H1 (cell line): Measurements from ENCODE around the gene TTYH2. TPM values are rescaled to one million over a fixed set of nuclear protein-coding genes. Genes with fewer than 3 reads are reported as not detected.
"Not testable (repeated sequence)": the region's sequence is repeated elsewhere in the genome, so short reads cannot be mapped to it uniquely, and the experiment has no call there.

Source experiments
- CTCF ChIA-PET: fragments of 300-600 bp; sonication (Branson Sonifier 250); formaldehyde crosslinking; loops from one replicate; lab custom pipeline; 2021; ENCODE audit not compliant: partially characterized antibody; lab: Charles Lee
- POLR2A ChIA-PET: fragments of 300-600 bp; sonication (Branson Sonifier 250); formaldehyde crosslinking; loops from one replicate; lab custom pipeline; 2021; ENCODE audit warnings: inconsistent platforms; ENCODE audit not compliant: partially characterized antibody; lab: Charles Lee
- DNase-seq, 2 experiments: peaks; one replicate each; pipeline versions ENCODE4 v3.0.0 to v3.0.0-alpha.2; 2010 to 2022; ENCODE audit warnings: low spot score in 2 of 2, low read depth in 1 of 2, mixed read lengths in 1 of 2
- FAIRE-seq: peaks from 2 replicates; lab custom pipeline; 2011; peaks lifted over from hg19 to GRCh38; lab: Jason Lieb, UNC
- H2AFZ ChIP-seq: 2 replicates; pipeline ENCODE4 v1.8.1; 2012; ENCODE audit warnings: low read length, inconsistent platforms
- H2AK5ac ChIP-seq: 2 replicates; pipeline ENCODE4 v1.6.1; 2013; ENCODE audit warnings: low read depth, low read length
- H2BK120ac ChIP-seq: replicated peaks from 2 replicates; pipeline ENCODE3; 2013; ENCODE audit warnings: low read depth, low read length, inconsistent platforms
- H2BK12ac ChIP-seq: 2 replicates; pipeline ENCODE4 v1.6.1; 2013; ENCODE audit warnings: low read depth, low read length
- H2BK15ac ChIP-seq: 2 replicates; pipeline ENCODE4 v1.6.1; 2013; ENCODE audit warnings: low read length
- H2BK20ac ChIP-seq: 2 replicates; pipeline ENCODE4 v1.6.1; 2013; ENCODE audit warnings: low read length
- H2BK5ac ChIP-seq: 2 replicates; pipeline ENCODE4 v1.6.1; 2013; ENCODE audit warnings: low read depth, low read length
- H3K14ac ChIP-seq: 2 replicates; pipeline ENCODE4 v1.6.1; 2013; ENCODE audit warnings: inconsistent platforms; ENCODE audit not compliant: insufficient read length
- H3K18ac ChIP-seq: 2 replicates; pipeline ENCODE4 v1.6.1; 2013; ENCODE audit warnings: low read length; ENCODE audit errors: extremely low read depth
- H3K23ac ChIP-seq: 2 replicates; pipeline ENCODE4 v1.6.1; 2013; ENCODE audit warnings: inconsistent platforms; ENCODE audit not compliant: insufficient read length
- H3K23me2 ChIP-seq: 2 replicates; pipeline ENCODE4 v1.6.1; 2013; ENCODE audit warnings: low read depth, low read length
- H3K27ac ChIP-seq: 2 replicates; pipeline ENCODE4 v1.6.1; 2011; ENCODE audit warnings: low read depth, low read length, inconsistent platforms
- H3K27me3 ChIP-seq, 4 experiments: replicated peaks in 1 of 4; 1 replicate in 1 of 4; 2 replicates in 3 of 4; pipeline versions ENCODE4 v1.6.1 to v1.8.1; 2011 to 2013; ENCODE audit warnings: low read length in 3 of 4, mild to moderate bottlenecking in 3 of 4, inconsistent platforms in 2 of 4, mixed read lengths in 2 of 4, moderate library complexity in 1 of 4; ENCODE audit not compliant: control insufficient read depth in 3 of 4, insufficient read depth in 3 of 4; ENCODE audit errors: extremely low read depth in 1 of 4
- H3K36me3 ChIP-seq, 4 experiments: 2 replicates each; pipeline versions ENCODE4 v1.6.1 to v1.8.1; 2011 to 2013; ENCODE audit warnings: mild to moderate bottlenecking in 4 of 4, low read length in 3 of 4, moderate library complexity in 2 of 4, control low read depth in 1 of 4, inconsistent platforms in 1 of 4; ENCODE audit not compliant: insufficient read depth in 4 of 4, control insufficient read depth in 2 of 4
- H3K4ac ChIP-seq: replicated peaks from 2 replicates; pipeline ENCODE3; 2013; ENCODE audit warnings: low read length, low read depth, mixed read lengths, inconsistent platforms; ENCODE audit not compliant: insufficient read length
- H3K4me1 ChIP-seq, 4 experiments: replicated peaks in 1 of 4; 1 replicate in 1 of 4; 2 replicates in 3 of 4; pipeline versions ENCODE4 v1.6.1 to v1.8.1; 2011 to 2013; ENCODE audit warnings: low read length in 3 of 4, inconsistent platforms in 2 of 4, mixed read lengths in 1 of 4; ENCODE audit not compliant: insufficient read depth in 4 of 4, control insufficient read depth in 3 of 4
- H3K4me2 ChIP-seq, 2 experiments: 2 replicates each; pipeline versions ENCODE4 v1.6.1 to v1.8.1; 2011 to 2013; ENCODE audit warnings: low read depth in 2 of 2, low read length in 2 of 2, control low read depth in 1 of 2, inconsistent platforms in 1 of 2, mild to moderate bottlenecking in 1 of 2; ENCODE audit not compliant: insufficient read depth in 1 of 2
- H3K4me3 ChIP-seq, 4 experiments: fragments of 200-600, 300-600 bp in 1 of 4; sonication (generic), shearing (Covaris generic), sonication (Bioruptor Twin) in 1 of 4; 2 replicates each; pipeline versions ENCODE4 v1.5.1 to v1.8.1; 2011 to 2016; ENCODE audit warnings: low read length in 4 of 4, low read depth in 3 of 4, control low read depth in 2 of 4, inconsistent platforms in 2 of 4, mild to moderate bottlenecking in 2 of 4, mixed read lengths in 1 of 4, moderate library complexity in 1 of 4; ENCODE audit not compliant: insufficient read depth in 2 of 4; ENCODE audit errors: extremely low read depth in 1 of 4
- H3K56ac ChIP-seq: replicated peaks from 2 replicates; pipeline ENCODE3; 2013; ENCODE audit warnings: low read depth, mild to moderate bottlenecking, mixed read lengths, low read length, inconsistent platforms; ENCODE audit not compliant: insufficient read length
- H3K79me1 ChIP-seq: 2 replicates; pipeline ENCODE4 v1.6.1; 2013; ENCODE audit warnings: low read depth, low read length, control low read depth
- H3K79me2 ChIP-seq, 2 experiments: 2 replicates each; pipeline versions ENCODE4 v1.6.1 to v1.8.1; 2012 to 2013; ENCODE audit warnings: low read length in 2 of 2, mild to moderate bottlenecking in 2 of 2, inconsistent platforms in 1 of 2; ENCODE audit not compliant: insufficient read depth in 2 of 2, control insufficient read depth in 1 of 2
- H3K9ac ChIP-seq, 4 experiments: replicated peaks in 1 of 4; 1 replicate in 1 of 4; 2 replicates in 3 of 4; pipeline versions ENCODE4 v1.6.1 to v1.8.1; 2011 to 2013; ENCODE audit warnings: low read depth in 3 of 4, low read length in 3 of 4, control low read depth in 2 of 4, mild to moderate bottlenecking in 2 of 4, moderate library complexity in 2 of 4, inconsistent platforms in 1 of 4; ENCODE audit errors: extremely low read depth in 1 of 4
- H3K9me3 ChIP-seq, 2 experiments: 2 replicates each; pipeline versions ENCODE4 v1.6.1 to v1.8.1; 2012 to 2013; ENCODE audit warnings: mild to moderate bottlenecking in 2 of 2, moderate library complexity in 2 of 2, control low read depth in 1 of 2, inconsistent platforms in 1 of 2, low read depth in 1 of 2, low read length in 1 of 2, mixed read lengths in 1 of 2; ENCODE audit not compliant: insufficient read depth in 2 of 2
- H4K20me1 ChIP-seq, 2 experiments: replicated peaks in 1 of 2; 2 replicates each; pipeline versions ENCODE3 to v1.8.1; 2011 to 2013; ENCODE audit warnings: inconsistent platforms in 2 of 2, low read length in 2 of 2, mild to moderate bottlenecking in 1 of 2; ENCODE audit not compliant: insufficient read depth in 2 of 2, control insufficient read depth in 1 of 2
- H4K5ac ChIP-seq: 2 replicates; pipeline ENCODE4 v1.6.1; 2013; ENCODE audit warnings: low read length, low read depth, mixed read lengths, inconsistent platforms; ENCODE audit not compliant: insufficient read length
- H4K8ac ChIP-seq: 2 replicates; pipeline ENCODE4 v1.8.0; 2013; ENCODE audit warnings: mild to moderate bottlenecking, moderate library complexity, low read length, inconsistent platforms; ENCODE audit not compliant: insufficient read depth; ENCODE audit errors: extremely low read depth
- H4K91ac ChIP-seq: replicated peaks from 2 replicates; pipeline ENCODE3; 2013; ENCODE audit warnings: low read length, mixed read lengths, inconsistent platforms; ENCODE audit not compliant: insufficient read length
- WGBS, 2 experiments: shearing (Covaris generic) in 1 of 2; methylation state at CpG; one replicate each; pipeline versions ENCODE4 v1.1.6 to v1.1.7; 2013 to 2015; ENCODE audit warnings: low lambda C conversion rate in 2 of 2, mixed read lengths in 2 of 2, inconsistent platforms in 1 of 2, low coverage in 1 of 2, missing lambda C conversion rate in 1 of 2; ENCODE audit not compliant: insufficient replicate concordance in 2 of 2, insufficient coverage in 1 of 2, insufficient read length in 1 of 2; ENCODE audit errors: extremely low coverage in 1 of 2, missing lambda C conversion rate in 1 of 2; 5-methylcytosine and 5-hydroxymethylcytosine counted together
- polyA plus RNA-seq, 7 experiments: library from polyadenylated mRNA; depleted of rRNA in 3 of 7; stranded (reverse) in 5 of 7; unstranded in 2 of 7; fragments of >200 nt in 5 of 7; fragments of 200-250 nt in 2 of 7; gene quantifications; 1 replicate in 5 of 7; 2 replicates in 1 of 7; 4 replicates in 1 of 7; pipeline versions ENCODE4 v1.2.1 to v1.2.3, GENCODE V29; 2011 to 2013; ENCODE audit warnings: missing spikeins in 2 of 7, mixed read lengths in 2 of 7
- total RNA-seq: library from RNA; stranded (reverse); fragmentation: NEBNext Ultra II Directional; extraction: Animal tissue kit (Norgen Biotek cat#: 25700); gene quantifications from 2 replicates; pipeline ENCODE4 v1.2.1, GENCODE V29; 2021

Gene TTYH2
- total and polyA plus RNA-seq, 2 of the 8 experiments (the other 6 are each of a cell fraction or from before 2014, with no cell fraction given), result 3.2 to 9.2 TPM

GRCh38 chr17:74282274-74282586 is 68.9 kb downstream of the TTYH2 start:
- not testable (repeated sequence) for H4K5ac ChIP-seq, H3K14ac ChIP-seq, H4K91ac ChIP-seq, H3K79me1 ChIP-seq, H2BK12ac ChIP-seq, H3K9me3 ChIP-seq, DNase-seq, FAIRE-seq, H2BK5ac ChIP-seq, H3K56ac ChIP-seq, H3K4me2 ChIP-seq, H4K20me1 ChIP-seq, H3K27me3 ChIP-seq, H2AK5ac ChIP-seq, H3K4ac ChIP-seq, H3K18ac ChIP-seq, H3K23me2 ChIP-seq, H3K9ac ChIP-seq, H3K36me3 ChIP-seq, H4K8ac ChIP-seq, H2AFZ ChIP-seq, H2BK20ac ChIP-seq, H3K23ac ChIP-seq, H3K4me3 ChIP-seq, H2BK15ac ChIP-seq, H3K4me1 ChIP-seq, H3K27ac ChIP-seq, H2BK120ac ChIP-seq, H3K79me2 ChIP-seq
- ChIA-PET POLR2A (interaction anchor here (0.7 to 1.2 kb wide), 4 partner anchors 9 to 78 kb away, joined by 3 to 4 read pairs (median 3); no protein-coding TSS in a partner anchor), CTCF (interaction anchor here (0.6 to 9.1 kb wide), 8 partner anchors 10 to 86 kb away, joined by 3 to 106 read pairs (median 3); partner anchors contain the start of gene GPR142)
- WGBS, 2 experiments, result 91% methylated on average over 4 of the region's 4 CpGs; no CpG with 5 or more reads in 1 of the 2 experiments
